Glutamatergic neuron (in vitro differentiated cells): Measurements from ENCODE around the gene TMEM51. TPM values are rescaled to one million over a fixed set of nuclear protein-coding genes. Genes with fewer than 3 reads are reported as not detected.

ENCODE experiments used
- DNase-seq: peaks from one replicate; pipeline ENCODE4 v3.0.0; 2022
- H3K27ac Mint-ChIP-seq: one replicate; pipeline ENCODE4 v1.8.0; 2020; ENCODE audit warnings: mild to moderate bottlenecking, mixed read lengths, inconsistent platforms; ENCODE audit not compliant: unreplicated experiment
- H3K27me3 Mint-ChIP-seq: one replicate; pipeline ENCODE4 v1.8.0; 2020; ENCODE audit warnings: mild to moderate bottlenecking, moderate library complexity, mixed read lengths, inconsistent platforms; ENCODE audit not compliant: unreplicated experiment
- H3K36me3 Mint-ChIP-seq: one replicate; pipeline ENCODE4 v1.8.0; 2020; ENCODE audit warnings: mild to moderate bottlenecking, mixed read lengths, inconsistent platforms; ENCODE audit not compliant: unreplicated experiment
- H3K4me1 Mint-ChIP-seq: one replicate; pipeline ENCODE4 v1.8.0; 2020; ENCODE audit warnings: mild to moderate bottlenecking, low read depth, mixed read lengths, inconsistent platforms; ENCODE audit not compliant: unreplicated experiment
- H3K4me3 Mint-ChIP-seq: one replicate; pipeline ENCODE4 v1.8.0; 2020; ENCODE audit warnings: mild to moderate bottlenecking, mixed read lengths, inconsistent platforms; ENCODE audit not compliant: unreplicated experiment
- H3K9me3 Mint-ChIP-seq: one replicate; pipeline ENCODE4 v1.8.0; 2020; ENCODE audit warnings: mild to moderate bottlenecking, moderate library complexity, mixed read lengths, inconsistent platforms; ENCODE audit not compliant: unreplicated experiment
- total RNA-seq: library from RNA; stranded (reverse); fragmentation: NEBNext Ultra II Directional; extraction: Animal tissue kit (Norgen Biotek cat#: 25700); gene quantifications from one replicate; pipeline ENCODE4 v1.2.1, GENCODE V29; 2021; ENCODE audit not compliant: unreplicated experiment
- TF ChIP-seq, protein P1 (sequence below): fragments of 200-600 bp; sonication (generic); IDR thresholded peaks from one replicate; pipeline ENCODE4 v1.5.0; 2021; ENCODE audit not compliant: partially characterized antibody, unreplicated experiment

The TMEM51 gene
- total RNA-seq, 1 donor from 2014 or later = 3.2 TPM

DNA sequence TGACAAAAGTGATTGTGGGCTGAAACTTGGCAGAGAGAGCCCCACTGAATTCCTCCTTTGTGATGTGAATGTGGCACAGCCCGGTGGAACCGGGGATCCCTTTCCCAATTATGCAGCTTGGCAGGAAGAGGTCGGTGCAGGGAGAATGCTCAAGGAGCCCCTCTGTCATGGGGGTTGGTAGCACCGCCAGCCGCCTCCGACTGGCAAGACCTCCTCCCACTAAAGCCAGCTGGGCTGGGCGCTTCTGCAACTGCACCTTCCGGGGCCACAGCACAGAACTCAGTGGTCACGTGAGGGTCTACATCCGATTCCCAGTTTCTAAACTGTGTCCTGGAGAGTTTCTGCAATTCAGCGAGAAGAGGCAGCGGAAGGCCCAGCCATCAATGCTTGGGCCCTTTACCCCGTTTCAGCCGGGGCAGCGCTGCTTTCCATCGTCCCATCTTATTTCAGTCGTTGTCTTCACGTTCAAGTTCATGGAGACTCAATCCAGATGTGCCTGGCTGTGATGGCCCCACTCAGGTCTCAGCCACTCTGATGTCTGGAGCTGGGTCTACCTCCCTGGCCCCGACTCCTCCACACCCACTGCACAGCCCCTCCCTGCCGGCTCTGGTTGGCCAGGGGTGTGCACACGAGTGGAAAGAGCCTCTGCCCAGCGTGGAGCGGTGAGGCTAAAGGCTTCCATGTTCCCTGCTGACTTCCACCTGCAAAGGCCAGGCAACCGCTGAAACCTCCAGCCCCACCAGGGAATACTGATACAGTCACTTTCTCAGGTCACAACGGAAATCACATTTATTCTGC, 53.7 kb downstream of the TMEM51 start:
- Mint-ChIP-seq H3K4me3 (peak overlapping the region; percentile 25), H3K27ac (no peak overlapping the region), H3K4me1 (peaks cover 14% of the 10 kb centered on the region), H3K36me3 (peaks cover 6% of the 10 kb centered on the region), H3K9me3 (peaks cover 3% of the 10 kb centered on the region), H3K27me3 (peaks cover 5% of the 10 kb centered on the region)
- DNase-seq = no peak
- TF ChIP-seq, protein P1, sequence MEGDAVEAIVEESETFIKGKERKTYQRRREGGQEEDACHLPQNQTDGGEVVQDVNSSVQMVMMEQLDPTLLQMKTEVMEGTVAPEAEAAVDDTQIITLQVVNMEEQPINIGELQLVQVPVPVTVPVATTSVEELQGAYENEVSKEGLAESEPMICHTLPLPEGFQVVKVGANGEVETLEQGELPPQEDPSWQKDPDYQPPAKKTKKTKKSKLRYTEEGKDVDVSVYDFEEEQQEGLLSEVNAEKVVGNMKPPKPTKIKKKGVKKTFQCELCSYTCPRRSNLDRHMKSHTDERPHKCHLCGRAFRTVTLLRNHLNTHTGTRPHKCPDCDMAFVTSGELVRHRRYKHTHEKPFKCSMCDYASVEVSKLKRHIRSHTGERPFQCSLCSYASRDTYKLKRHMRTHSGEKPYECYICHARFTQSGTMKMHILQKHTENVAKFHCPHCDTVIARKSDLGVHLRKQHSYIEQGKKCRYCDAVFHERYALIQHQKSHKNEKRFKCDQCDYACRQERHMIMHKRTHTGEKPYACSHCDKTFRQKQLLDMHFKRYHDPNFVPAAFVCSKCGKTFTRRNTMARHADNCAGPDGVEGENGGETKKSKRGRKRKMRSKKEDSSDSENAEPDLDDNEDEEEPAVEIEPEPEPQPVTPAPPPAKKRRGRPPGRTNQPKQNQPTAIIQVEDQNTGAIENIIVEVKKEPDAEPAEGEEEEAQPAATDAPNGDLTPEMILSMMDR = no peak

DNA sequence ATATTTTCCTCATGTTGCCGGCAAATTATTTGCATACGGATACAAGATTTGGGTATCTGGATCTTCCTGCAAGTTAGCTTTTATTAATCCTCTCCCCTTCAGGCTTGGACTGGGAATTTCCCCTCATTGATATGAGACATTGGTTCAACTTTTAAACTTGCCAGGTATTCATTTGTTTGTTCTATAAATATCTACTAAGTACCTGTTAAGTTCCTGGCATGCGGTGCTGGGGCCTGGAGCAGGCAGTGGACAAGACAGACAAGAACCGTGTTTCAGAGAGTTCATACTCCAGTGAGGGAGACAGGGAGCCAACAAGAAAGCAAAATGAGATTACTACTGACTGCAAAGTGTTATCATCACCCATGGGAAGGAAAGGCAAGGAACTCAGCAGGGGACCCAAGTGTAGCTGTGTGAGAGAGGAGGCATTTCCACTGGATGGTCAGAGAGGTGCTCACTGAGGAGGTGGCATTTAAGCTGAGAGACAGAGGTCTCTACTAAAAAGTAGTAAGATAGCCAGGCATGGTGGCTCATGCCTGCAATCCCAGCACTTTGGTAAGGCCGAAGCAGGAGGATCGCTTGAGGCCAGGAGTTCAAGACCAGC, 54.4 kb downstream of the TMEM51 start:
- H3K27ac Mint-ChIP-seq = no peak overlapping the region
- DNase-seq = no peak

DNA sequence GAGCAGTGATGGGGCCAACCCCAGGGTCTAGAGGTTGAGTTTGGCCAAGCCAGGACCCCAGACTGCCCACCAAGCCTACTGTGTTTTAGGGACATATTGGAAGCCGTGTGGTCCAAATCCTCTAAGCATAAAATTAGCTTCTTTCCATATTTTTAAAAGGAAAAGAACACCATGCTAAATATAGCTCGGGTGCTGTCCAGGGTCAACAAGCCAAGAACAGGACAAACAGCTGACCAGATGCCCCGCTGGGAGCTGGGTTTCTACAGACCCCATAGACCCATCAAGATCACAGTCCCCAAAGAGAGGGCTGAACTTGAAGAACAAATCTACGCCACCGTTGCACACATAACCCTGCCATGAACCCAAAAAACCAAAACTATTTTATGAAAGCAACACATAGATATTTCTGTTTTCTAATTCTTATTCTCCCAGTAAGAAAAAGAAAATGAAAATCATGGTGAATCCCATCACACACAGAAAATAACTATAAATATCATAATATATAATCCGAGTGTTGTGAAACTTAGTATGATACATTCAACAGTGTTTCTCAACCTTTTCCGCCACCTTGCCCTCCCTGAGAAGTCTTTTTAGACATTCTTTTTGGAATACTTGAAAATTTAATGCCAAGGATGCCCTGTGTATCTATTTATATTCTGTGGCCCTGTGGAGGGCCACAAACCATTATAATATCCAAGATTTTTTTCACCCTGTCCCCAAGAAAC, 57.3 kb downstream of the TMEM51 start:
- Mint-ChIP-seq H3K9me3 (no peaks in the 10 kb centered on the region), H3K27me3 (peaks cover 4% of the 10 kb centered on the region), H3K4me1 (peaks cover 22% of the 10 kb centered on the region), H3K4me3 (no peak overlapping the region), H3K36me3 (no peaks in the 10 kb centered on the region), H3K27ac (no peak overlapping the region)
- TF ChIP-seq, protein P1 = no peak
- no peak for DNase-seq

More for the DNA sequence above, 54.4 kb downstream of the TMEM51 start:
- H3K36me3 Mint-ChIP-seq = no peaks in the 10 kb centered on the region
- H3K4me1 Mint-ChIP-seq = peaks cover 20% of the 10 kb centered on the region
- no peak overlapping the region for H3K4me3 Mint-ChIP-seq
- TF ChIP-seq, protein P1 = no peak
- peaks cover 2% of the 10 kb centered on the region for H3K9me3 Mint-ChIP-seq
- H3K27me3 Mint-ChIP-seq = peaks cover 5% of the 10 kb centered on the region

DNA sequence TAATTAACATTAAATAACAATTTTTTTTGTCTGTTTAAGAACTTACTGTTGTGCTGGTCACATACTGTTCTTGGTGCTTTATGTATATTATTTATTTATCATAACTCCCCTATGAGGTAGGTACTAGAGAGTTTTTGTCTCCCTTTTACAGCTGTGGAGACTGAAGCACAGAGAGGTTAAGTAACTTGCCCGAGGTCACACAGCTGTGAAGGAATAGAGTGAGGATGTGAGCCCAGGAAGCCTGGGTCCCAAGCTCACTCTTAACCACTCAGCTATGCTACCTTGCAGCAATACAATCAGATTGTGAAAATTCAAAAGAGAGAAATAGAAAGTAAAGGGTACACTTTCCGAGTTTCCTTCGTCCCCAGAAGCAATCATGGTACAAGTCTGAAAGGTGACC, 57.9 kb downstream of the TMEM51 start:
- Mint-ChIP-seq H3K36me3 (no peaks in the 10 kb centered on the region), H3K27ac (no peak overlapping the region), H3K9me3 (no peaks in the 10 kb centered on the region), H3K27me3 (peaks cover 4% of the 10 kb centered on the region), H3K4me3 (no peak overlapping the region), H3K4me1 (peaks cover 21% of the 10 kb centered on the region)
- TF ChIP-seq, protein P1 = no peak
- no peak for DNase-seq
